Ammon's horn (tissue), 1 donor: ENCODE data around the gene RAMP1.

Source experiments
- DNase-seq: peaks from one replicate; pipeline ENCODE4 v3.0.0-alpha.2; 2016; ENCODE audit warnings: low spot score

The RAMP1 gene

DNA sequence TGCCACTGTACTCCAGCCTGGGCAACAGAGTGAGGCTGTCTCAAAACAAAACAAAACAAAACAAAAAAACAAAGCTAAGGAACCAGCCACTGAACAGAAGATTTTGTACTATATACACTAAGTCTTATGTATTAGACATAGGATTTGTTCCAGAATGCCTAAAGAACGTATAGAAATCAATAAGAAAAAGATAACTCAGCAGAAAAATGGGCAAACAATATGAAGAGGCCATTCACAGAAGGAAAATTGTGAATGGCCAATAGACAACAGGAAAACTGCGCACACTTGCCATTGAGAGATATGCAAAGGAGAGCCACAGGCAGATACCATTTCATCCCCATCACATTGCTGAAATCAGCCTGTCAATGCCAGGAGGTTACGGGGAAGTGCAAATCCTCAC lies 92.5 kb downstream of the RAMP1 start:
- DNase-seq, result no peak

DNA sequence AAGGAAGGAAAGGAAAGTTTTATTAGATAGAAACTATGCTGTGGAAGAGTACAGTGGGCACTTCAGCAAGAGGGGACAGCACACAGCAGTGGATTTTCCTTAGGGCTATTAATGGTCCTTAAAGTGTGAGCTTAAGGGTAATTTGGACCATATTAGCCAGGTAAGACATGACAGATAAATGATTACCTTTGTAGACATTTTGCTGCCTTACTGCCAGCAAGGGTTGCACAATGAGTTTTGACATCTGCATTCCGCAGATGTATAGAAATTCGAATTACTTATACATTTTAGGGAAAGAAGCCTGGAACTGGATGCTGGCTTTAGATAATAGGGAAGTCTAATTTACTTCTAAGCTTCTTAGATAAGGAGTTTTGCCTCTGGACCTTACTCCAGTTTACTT lies 93.4 kb downstream of the RAMP1 start:
- DNase-seq, result no peak

DNA sequence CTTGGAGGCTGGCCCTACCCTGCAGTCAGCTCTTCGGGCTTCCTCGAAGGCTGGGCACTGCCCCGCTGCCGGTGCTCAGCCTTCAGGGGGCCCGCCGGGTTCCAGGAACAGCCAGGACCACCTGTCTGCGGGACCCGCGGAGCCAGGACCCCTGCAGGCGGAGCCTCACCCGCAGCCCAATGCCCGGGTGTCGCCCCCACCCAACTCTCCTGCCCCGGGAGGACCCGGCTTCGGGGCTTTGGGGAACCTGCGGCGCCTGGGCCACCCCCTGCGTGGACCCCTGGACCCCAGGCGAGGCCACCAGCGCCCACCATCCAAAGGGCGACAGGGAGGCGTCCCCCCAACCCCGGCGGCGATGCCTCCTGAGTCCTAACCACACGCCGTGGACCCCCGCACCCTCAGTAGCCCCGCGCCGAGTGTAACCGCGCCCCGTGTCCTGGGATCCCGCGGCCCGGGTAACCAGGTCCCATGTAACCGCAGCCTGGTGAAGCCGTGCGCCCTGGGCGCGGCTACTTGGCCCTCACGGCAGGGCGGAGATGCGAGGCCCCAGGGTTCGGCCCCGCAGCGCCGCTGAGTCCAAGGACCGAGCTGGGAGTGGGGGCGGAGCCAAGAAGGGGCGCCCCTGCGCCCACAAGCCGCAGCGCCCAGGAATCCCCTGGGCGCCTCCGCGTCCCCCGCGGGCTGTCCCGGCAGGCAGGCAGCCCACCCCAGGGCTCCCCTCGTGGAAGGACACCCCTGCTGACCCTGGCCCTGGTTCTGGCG lies 96.4 kb downstream of the RAMP1 start:
- DNase-seq, result no peak

DNA sequence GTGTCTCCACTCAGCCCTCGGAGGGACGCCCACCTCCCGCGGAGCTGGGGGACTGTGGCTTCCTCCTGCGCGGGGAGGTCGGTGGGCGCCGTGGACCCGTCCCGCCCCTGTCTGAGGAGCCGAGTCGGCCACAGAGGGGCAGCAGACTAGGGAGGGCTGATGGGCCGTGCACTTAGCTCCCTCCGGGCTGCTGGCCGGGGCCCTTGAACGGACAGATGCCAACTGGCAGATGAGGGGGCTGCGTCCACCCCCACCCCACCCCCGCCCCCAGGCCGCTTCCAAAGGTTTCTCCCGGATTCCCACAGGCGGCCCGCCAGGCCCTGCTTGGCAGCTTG lies 96.9 kb downstream of the RAMP1 start:
- no peak for DNase-seq

DNA sequence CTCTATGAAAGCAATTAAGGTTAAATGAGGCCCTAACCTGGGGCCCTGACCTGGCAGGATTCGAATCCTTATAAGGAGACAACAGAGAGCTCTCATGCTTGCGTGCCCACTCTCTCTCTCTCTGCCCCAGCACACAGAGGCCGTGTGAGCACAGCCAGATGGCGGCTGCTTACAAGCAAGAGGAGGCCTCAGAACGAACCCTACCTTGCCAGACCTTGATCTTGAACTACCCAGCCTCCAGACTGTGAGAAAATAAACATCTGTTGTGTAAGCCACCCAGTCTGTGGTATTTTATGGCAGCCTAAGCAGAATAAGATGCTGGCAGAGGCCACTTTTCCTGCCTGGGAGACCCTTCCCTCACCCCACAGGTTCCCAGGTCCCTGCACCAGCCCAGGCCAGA lies 102.2 kb downstream of the RAMP1 start:
- DNase-seq, result no peak
